Measurements from ENCODE around the gene TJP3. TPM values are rescaled to one million over a fixed set of nuclear protein-coding genes. Genes with fewer than 3 reads are reported as not detected.
"Not testable (repeated sequence)": the region's sequence is repeated elsewhere in the genome, so short reads cannot be mapped to it uniquely, and the experiment has no call there.

TJP3 gene
- polyA plus RNA-seq, 2 donors, result 44.5 to 118 TPM

- Histone ChIP-seq H3K27ac (ENCODE audit: low read depth in 2 of 2, low read length in 1 of 2) (no peak overlapping the region), H3K4me1 (ENCODE audit: control insufficient read depth in 2 of 2, insufficient read depth in 2 of 2, low read length in 1 of 2) (no peaks in the 10 kb centered on the region), H3K27me3 (ENCODE audit: control insufficient read depth in 1 of 2, insufficient read depth in 2 of 2, low read length in 2 of 2) (no peaks in the 10 kb centered on the region), H3K4me3 (ENCODE audit: low read depth in 1 of 2, low read length in 2 of 2) (no peak overlapping the region), H3K9me3 (ENCODE audit: control insufficient read depth in 2 of 2, insufficient read depth in 1 of 2, low read depth in 1 of 2, low read length in 1 of 2) (no peaks in the 10 kb centered on the region), H3K36me3 (ENCODE audit: control insufficient read depth in 2 of 2, insufficient read depth in 2 of 2, low read length in 1 of 2) (peaks cover 7 to 30% of the 10 kb centered on the region in 2 donors)
- WGBS, 2 donors, result 85 to 86% methylated on average over 23 to 25 of the region's 25 CpGs
Observed at GRCh38 chr19:3752492-3752891, 44.3 kb downstream of the TJP3 start.

GRCh38 chr19:3753631-3754410 lies 45.6 kb downstream of the TJP3 start:
- WGBS, 2 donors, result 94% methylated on average over 47 to 51 of the region's 51 CpGs
- H3K36me3 ChIP-seq (ENCODE audit: control insufficient read depth in 2 of 2, insufficient read depth in 2 of 2, low read length in 1 of 2), result peaks cover 7 to 30% of the 10 kb centered on the region in 2 donors
- no peaks in the 10 kb centered on the region for H3K9me3 ChIP-seq (ENCODE audit: control insufficient read depth in 2 of 2, insufficient read depth in 1 of 2, low read depth in 1 of 2, low read length in 1 of 2)
- H3K4me3 ChIP-seq (ENCODE audit: low read depth in 1 of 2, low read length in 2 of 2), result no peak overlapping the region
- no peak overlapping the region for H3K27ac ChIP-seq (ENCODE audit: low read depth in 2 of 2, low read length in 1 of 2)
- H3K4me1 ChIP-seq (ENCODE audit: control insufficient read depth in 2 of 2, insufficient read depth in 2 of 2, low read length in 1 of 2), result no peaks in the 10 kb centered on the region
- H3K27me3 ChIP-seq (ENCODE audit: control insufficient read depth in 1 of 2, insufficient read depth in 2 of 2, low read length in 2 of 2), result no peaks in the 10 kb centered on the region

- H3K4me3 ChIP-seq (ENCODE audit: low read depth in 1 of 2, low read length in 2 of 2); H3K27me3 ChIP-seq (ENCODE audit: control insufficient read depth in 1 of 2, insufficient read depth in 2 of 2, low read length in 2 of 2); H3K9me3 ChIP-seq (ENCODE audit: control insufficient read depth in 2 of 2, insufficient read depth in 1 of 2, low read depth in 1 of 2, low read length in 1 of 2); H3K27ac ChIP-seq (ENCODE audit: low read depth in 2 of 2, low read length in 1 of 2): not testable (repeated sequence)
- Histone ChIP-seq H3K4me1 (ENCODE audit: control insufficient read depth in 2 of 2, insufficient read depth in 2 of 2, low read length in 1 of 2) (peaks cover 0 to 11% of the 10 kb centered on the region in 2 donors), H3K36me3 (ENCODE audit: control insufficient read depth in 2 of 2, insufficient read depth in 2 of 2, low read length in 1 of 2) (peaks cover 2 to 16% of the 10 kb centered on the region in 2 donors)
- WGBS, 2 donors, result 93 to 97% methylated on average over 7 of the region's 7 CpGs
Observed at GRCh38 chr19:3757705-3758104, 49.5 kb downstream of the TJP3 start.

GRCh38 chr19:3758297-3758696 lies 50.1 kb downstream of the TJP3 start:
- H3K4me1 ChIP-seq (ENCODE audit: control insufficient read depth in 2 of 2, insufficient read depth in 2 of 2, low read length in 1 of 2), result peaks cover 0 to 11% of the 10 kb centered on the region in 2 donors
- H3K36me3 ChIP-seq (ENCODE audit: control insufficient read depth in 2 of 2, insufficient read depth in 2 of 2, low read length in 1 of 2), result peaks cover 2 to 16% of the 10 kb centered on the region in 2 donors
- not testable (repeated sequence) for H3K27ac ChIP-seq (ENCODE audit: low read depth in 2 of 2, low read length in 1 of 2); H3K9me3 ChIP-seq (ENCODE audit: control insufficient read depth in 2 of 2, insufficient read depth in 1 of 2, low read depth in 1 of 2, low read length in 1 of 2); H3K4me3 ChIP-seq (ENCODE audit: low read depth in 1 of 2, low read length in 2 of 2); H3K27me3 ChIP-seq (ENCODE audit: control insufficient read depth in 1 of 2, insufficient read depth in 2 of 2, low read length in 2 of 2)
- 96 to 98% methylated on average over 13 of the region's 13 CpGs for WGBS, 2 donors

- no peak overlapping the region for H3K4me3 ChIP-seq (ENCODE audit: low read depth in 1 of 2, low read length in 2 of 2)
- no peak overlapping the region for H3K27ac ChIP-seq (ENCODE audit: low read depth in 2 of 2, low read length in 1 of 2)
- H3K9me3 ChIP-seq (ENCODE audit: control insufficient read depth in 2 of 2, insufficient read depth in 1 of 2, low read depth in 1 of 2, low read length in 1 of 2), result no peaks in the 10 kb centered on the region
- peaks cover 0 to 11% of the 10 kb centered on the region in 2 donors for H3K4me1 ChIP-seq (ENCODE audit: control insufficient read depth in 2 of 2, insufficient read depth in 2 of 2, low read length in 1 of 2)
- H3K36me3 ChIP-seq (ENCODE audit: control insufficient read depth in 2 of 2, insufficient read depth in 2 of 2, low read length in 1 of 2), result peaks cover 0 to 10% of the 10 kb centered on the region in 2 donors
- WGBS, 2 donors, result 75 to 77% methylated on average over 19 of the region's 19 CpGs
- H3K27me3 ChIP-seq (ENCODE audit: control insufficient read depth in 1 of 2, insufficient read depth in 2 of 2, low read length in 2 of 2), result no peaks in the 10 kb centered on the region
Observed at GRCh38 chr19:3759482-3760254, 51.5 kb downstream of the TJP3 start.

- 20 to 24% methylated on average over 7 of the region's 7 CpGs for WGBS, 2 donors
- no peaks in the 10 kb centered on the region for H3K9me3 ChIP-seq (ENCODE audit: control insufficient read depth in 2 of 2, insufficient read depth in 1 of 2, low read depth in 1 of 2, low read length in 1 of 2)
Observed at GRCh38 chr19:3760871-3761361, 52.7 kb downstream of the TJP3 start.

GRCh38 chr19:3761382-3762129 lies 53.4 kb downstream of the TJP3 start, which contains the start of gene APBA3:
Gene APBA3 (minus strand): TSS chr19:3761692. CDS start chr19:3760264, 1,428 bp downstream.
- peak within 1 kb of the TSS; percentile 90 to 93 for H3K4me3 ChIP-seq (ENCODE audit: low read depth in 1 of 2, low read length in 2 of 2)
- H3K4me1 ChIP-seq (ENCODE audit: control insufficient read depth in 2 of 2, insufficient read depth in 2 of 2, low read length in 1 of 2), result peaks cover 0 to 11% of the 10 kb centered on the region in 2 donors
- H3K36me3 ChIP-seq (ENCODE audit: control insufficient read depth in 2 of 2, insufficient read depth in 2 of 2, low read length in 1 of 2), result peaks cover 1 to 16% of the 10 kb centered on the region in 2 donors
- 2 to 4% methylated on average over 45 of the region's 45 CpGs for WGBS, 2 donors
- no peaks in the 10 kb centered on the region for H3K9me3 ChIP-seq (ENCODE audit: control insufficient read depth in 2 of 2, insufficient read depth in 1 of 2, low read depth in 1 of 2, low read length in 1 of 2)
- H3K27me3 ChIP-seq (ENCODE audit: control insufficient read depth in 1 of 2, insufficient read depth in 2 of 2, low read length in 2 of 2), result no peaks in the 10 kb centered on the region
- peak within 1 kb of the TSS; percentile 99 to 100 for H3K27ac ChIP-seq (ENCODE audit: low read depth in 2 of 2, low read length in 1 of 2)

More at GRCh38 chr19:3760871-3761361, 52.7 kb downstream of the TJP3 start:
- Histone ChIP-seq H3K27me3 (ENCODE audit: control insufficient read depth in 1 of 2, insufficient read depth in 2 of 2, low read length in 2 of 2) (no peaks in the 10 kb centered on the region), H3K4me3 (ENCODE audit: low read depth in 1 of 2, low read length in 2 of 2) (peak overlapping the region; percentile 90 to 93), H3K36me3 (ENCODE audit: control insufficient read depth in 2 of 2, insufficient read depth in 2 of 2, low read length in 1 of 2) (peaks cover 0 to 14% of the 10 kb centered on the region in 2 donors), H3K27ac (ENCODE audit: low read depth in 2 of 2, low read length in 1 of 2) (peak overlapping the region; percentile 48 to 83), H3K4me1 (ENCODE audit: control insufficient read depth in 2 of 2, insufficient read depth in 2 of 2, low read length in 1 of 2) (peaks cover 0 to 11% of the 10 kb centered on the region in 2 donors)

GRCh38 chr19:3762130-3762473 lies 53.9 kb downstream of the TJP3 start:
- Histone ChIP-seq H3K4me1 (ENCODE audit: control insufficient read depth in 2 of 2, insufficient read depth in 2 of 2, low read length in 1 of 2) (peaks cover 0 to 11% of the 10 kb centered on the region in 2 donors), H3K36me3 (ENCODE audit: control insufficient read depth in 2 of 2, insufficient read depth in 2 of 2, low read length in 1 of 2) (peaks cover 6 to 22% of the 10 kb centered on the region in 2 donors), H3K27me3 (ENCODE audit: control insufficient read depth in 1 of 2, insufficient read depth in 2 of 2, low read length in 2 of 2) (no peaks in the 10 kb centered on the region), H3K4me3 (ENCODE audit: low read depth in 1 of 2, low read length in 2 of 2) (no peak overlapping the region), H3K27ac (ENCODE audit: low read depth in 2 of 2, low read length in 1 of 2) (peak overlapping the region; percentile 83 to 100), H3K9me3 (ENCODE audit: control insufficient read depth in 2 of 2, insufficient read depth in 1 of 2, low read depth in 1 of 2, low read length in 1 of 2) (no peaks in the 10 kb centered on the region)
- 44 to 62% methylated on average over 1 of the region's 1 CpG for WGBS, 2 donors

Measured in esophagus (tissue), 2 donors.